Fibroblast of pulmonary artery (primary cell): ENCODE results near the gene PIEZO1.

Experiments
- DNase-seq: peaks from one replicate; pipeline ENCODE4 v3.0.0-alpha.2; 2010; ENCODE audit warnings: low read depth
- H3K4me3 ChIP-seq: replicated peaks from 2 replicates; pipeline ENCODE4 v1.5.1; 2011; ENCODE audit warnings: low read depth, mild to moderate bottlenecking, control low read depth, low read length, moderate library complexity
- CTCF ChIP-seq: IDR thresholded peaks from 2 replicates; pipeline ENCODE4 v1.5.1; 2011; ENCODE audit warnings: mild to moderate bottlenecking, control low read depth, low read length, inconsistent platforms; ENCODE audit errors: missing control alignments

PIEZO1 gene

GRCh38 chr16:88799569-88800276 is 14.7 kb upstream of the PIEZO1 start:
- DNase-seq: no peak
- TF ChIP-seq CTCF: no peak
- no peak overlapping the region for H3K4me3 ChIP-seq

- no peak for TF ChIP-seq CTCF
- no peak overlapping the region for H3K4me3 ChIP-seq
- DNase-seq: no peak
These were observed 13.9 kb upstream of the PIEZO1 start for GRCh38 chr16:88798772-88799455.

GRCh38 chr16:88798073-88798472 is 13.1 kb upstream of the PIEZO1 start:
- H3K4me3 ChIP-seq: no peak overlapping the region
- no peak for DNase-seq
- no peak for TF ChIP-seq CTCF

- TF ChIP-seq CTCF: no peak
- DNase-seq: no peak
- no peak overlapping the region for H3K4me3 ChIP-seq
These were observed 11.3 kb upstream of the PIEZO1 start for GRCh38 chr16:88796278-88796677.

- DNase-seq: no peak
- no peak for TF ChIP-seq CTCF
- no peak overlapping the region for H3K4me3 ChIP-seq
These were observed 8.4 kb upstream of the PIEZO1 start for GRCh38 chr16:88793251-88793954.

GRCh38 chr16:88792668-88793250 is 7.7 kb upstream of the PIEZO1 start:
- DNase-seq: no peak
- no peak for TF ChIP-seq CTCF
- no peak overlapping the region for H3K4me3 ChIP-seq
